ENCODE results near the gene FAM81B.

DNA sequence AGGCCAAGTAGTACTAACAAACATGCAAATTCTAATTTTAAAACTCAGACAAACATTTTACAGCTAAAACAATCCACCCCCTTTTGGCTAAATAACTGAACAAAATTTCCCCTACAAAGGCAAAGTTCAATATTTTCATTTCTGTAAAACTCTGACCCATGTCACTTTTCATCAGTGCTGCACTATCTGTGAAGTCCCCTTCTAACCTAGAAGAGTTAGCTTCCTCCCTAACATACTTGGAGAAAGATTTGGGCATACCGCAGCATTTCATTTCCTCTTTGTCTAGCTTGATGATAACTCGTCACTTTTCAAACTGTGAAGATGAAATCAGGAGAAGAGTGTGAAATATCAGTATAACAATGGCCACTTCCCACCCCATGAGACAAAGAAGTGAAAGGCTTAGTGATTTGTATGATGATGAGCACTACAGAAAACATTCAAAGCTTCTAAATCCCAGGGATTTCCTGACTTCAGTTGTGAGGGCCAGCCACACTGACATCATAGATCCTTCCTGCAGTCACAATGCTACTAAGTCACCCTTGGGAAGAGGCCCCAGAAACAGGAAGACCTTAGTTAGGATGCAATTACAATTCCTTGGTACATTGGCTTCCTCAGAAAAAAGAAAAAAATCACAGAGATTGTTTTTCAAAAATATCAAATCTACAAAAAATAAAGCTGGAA lies at the start of gene FAM81B:
- TF ChIP-seq, protein P1, sequence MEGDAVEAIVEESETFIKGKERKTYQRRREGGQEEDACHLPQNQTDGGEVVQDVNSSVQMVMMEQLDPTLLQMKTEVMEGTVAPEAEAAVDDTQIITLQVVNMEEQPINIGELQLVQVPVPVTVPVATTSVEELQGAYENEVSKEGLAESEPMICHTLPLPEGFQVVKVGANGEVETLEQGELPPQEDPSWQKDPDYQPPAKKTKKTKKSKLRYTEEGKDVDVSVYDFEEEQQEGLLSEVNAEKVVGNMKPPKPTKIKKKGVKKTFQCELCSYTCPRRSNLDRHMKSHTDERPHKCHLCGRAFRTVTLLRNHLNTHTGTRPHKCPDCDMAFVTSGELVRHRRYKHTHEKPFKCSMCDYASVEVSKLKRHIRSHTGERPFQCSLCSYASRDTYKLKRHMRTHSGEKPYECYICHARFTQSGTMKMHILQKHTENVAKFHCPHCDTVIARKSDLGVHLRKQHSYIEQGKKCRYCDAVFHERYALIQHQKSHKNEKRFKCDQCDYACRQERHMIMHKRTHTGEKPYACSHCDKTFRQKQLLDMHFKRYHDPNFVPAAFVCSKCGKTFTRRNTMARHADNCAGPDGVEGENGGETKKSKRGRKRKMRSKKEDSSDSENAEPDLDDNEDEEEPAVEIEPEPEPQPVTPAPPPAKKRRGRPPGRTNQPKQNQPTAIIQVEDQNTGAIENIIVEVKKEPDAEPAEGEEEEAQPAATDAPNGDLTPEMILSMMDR (IDR thresholded peaks at IDR 0.05) = no peak
- TF ChIP-seq POLR2A (IDR thresholded peaks at IDR 0.05) = no peak
